NB4 (cell line): ENCODE results near the gene PDCD1.

Source experiments
- POLR2A ChIP-seq: IDR thresholded peaks from 2 replicates; pipeline ENCODE4 v1.6.1; 2011; ENCODE audit warnings: mild to moderate bottlenecking; ENCODE audit not compliant: insufficient read length; ENCODE audit errors: extremely low read depth
- TF ChIP-seq, protein P1 (sequence below): IDR thresholded peaks from one replicate; pipeline ENCODE4 v1.5.1; 2012; ENCODE audit warnings: low read depth, low read length

DNA sequence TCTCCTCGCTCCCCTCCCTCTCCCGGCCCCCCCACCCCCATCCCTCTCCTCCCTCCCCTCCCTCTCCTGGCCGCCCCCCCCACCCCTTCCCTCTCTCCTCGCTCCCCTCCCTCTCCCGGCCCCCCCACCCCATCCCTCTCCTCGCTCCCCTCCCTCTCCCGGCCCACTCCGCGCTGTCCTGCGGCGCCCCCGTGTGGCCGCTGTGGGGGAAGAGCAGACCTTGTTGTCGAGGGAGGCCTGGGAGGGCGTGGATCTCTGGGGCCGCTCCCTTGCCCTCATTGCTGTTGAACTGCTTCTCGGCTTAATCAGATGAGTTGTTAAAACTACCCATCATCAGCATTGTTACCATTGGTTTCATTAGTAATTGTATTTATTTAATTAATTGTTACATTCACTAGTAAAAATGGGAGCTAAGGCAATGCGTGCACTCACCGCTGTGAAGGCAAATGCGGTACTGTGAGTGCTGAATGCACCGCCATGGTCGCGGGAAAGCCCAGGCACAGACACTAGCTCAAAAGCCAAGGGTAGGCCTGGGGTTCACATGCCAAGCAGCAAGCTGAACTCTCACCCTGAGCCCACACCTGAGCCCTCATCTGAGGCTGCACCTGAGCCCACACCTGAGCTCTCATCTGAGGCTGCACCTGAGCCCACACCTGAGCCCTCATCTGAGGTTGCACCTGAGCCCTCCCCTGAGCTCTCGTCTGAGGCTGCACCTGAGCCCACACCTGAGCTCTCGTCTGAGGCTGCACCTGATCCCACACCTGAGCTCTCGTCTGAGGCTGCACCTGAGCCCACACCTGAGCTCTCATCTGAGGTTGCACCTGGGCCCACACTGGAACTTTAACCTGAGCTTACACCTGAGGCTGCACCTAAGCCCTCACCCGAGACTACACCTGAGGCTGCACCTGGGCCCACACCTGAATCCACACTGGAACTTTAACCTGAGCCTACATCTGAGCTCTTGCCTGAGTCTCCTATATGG, 19.6 kb upstream of the PDCD1 start:
- TF ChIP-seq POLR2A: no peak
- TF ChIP-seq, protein P1, sequence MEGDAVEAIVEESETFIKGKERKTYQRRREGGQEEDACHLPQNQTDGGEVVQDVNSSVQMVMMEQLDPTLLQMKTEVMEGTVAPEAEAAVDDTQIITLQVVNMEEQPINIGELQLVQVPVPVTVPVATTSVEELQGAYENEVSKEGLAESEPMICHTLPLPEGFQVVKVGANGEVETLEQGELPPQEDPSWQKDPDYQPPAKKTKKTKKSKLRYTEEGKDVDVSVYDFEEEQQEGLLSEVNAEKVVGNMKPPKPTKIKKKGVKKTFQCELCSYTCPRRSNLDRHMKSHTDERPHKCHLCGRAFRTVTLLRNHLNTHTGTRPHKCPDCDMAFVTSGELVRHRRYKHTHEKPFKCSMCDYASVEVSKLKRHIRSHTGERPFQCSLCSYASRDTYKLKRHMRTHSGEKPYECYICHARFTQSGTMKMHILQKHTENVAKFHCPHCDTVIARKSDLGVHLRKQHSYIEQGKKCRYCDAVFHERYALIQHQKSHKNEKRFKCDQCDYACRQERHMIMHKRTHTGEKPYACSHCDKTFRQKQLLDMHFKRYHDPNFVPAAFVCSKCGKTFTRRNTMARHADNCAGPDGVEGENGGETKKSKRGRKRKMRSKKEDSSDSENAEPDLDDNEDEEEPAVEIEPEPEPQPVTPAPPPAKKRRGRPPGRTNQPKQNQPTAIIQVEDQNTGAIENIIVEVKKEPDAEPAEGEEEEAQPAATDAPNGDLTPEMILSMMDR: peak; percentile 63
